Activated T-helper 9 cell treated with anti-CD3 and anti-CD28 coated beads, Interleukin-2, amount 50 U/mL, for 16 hours (primary cell): ENCODE results near the gene MEA1.

Experiments used
- DNase-seq: peaks from one replicate; pipeline ENCODE4 v3.0.0-alpha.2; 2020; ENCODE audit warnings: low read depth

MEA1 gene

GRCh38 chr6:42970871-42971612 lies 42.7 kb downstream of the MEA1 start:
- DNase-seq: no peak

GRCh38 chr6:42969934-42970333 lies 43.8 kb downstream of the MEA1 start:
- DNase-seq: no peak

GRCh38 chr6:42969431-42969830 lies 44.3 kb downstream of the MEA1 start:
- no peak for DNase-seq

GRCh38 chr6:42968783-42969182 lies 45.0 kb downstream of the MEA1 start:
- DNase-seq: no peak

- no peak for DNase-seq
Observed at GRCh38 chr6:42968126-42968701, 45.5 kb downstream of the MEA1 start.

GRCh38 chr6:42967228-42967627 lies 46.5 kb downstream of the MEA1 start:
- no peak for DNase-seq

GRCh38 chr6:42966571-42966970 lies 47.2 kb downstream of the MEA1 start:
- DNase-seq: no peak

GRCh38 chr6:42963855-42964605 lies 49.7 kb downstream of the MEA1 start:
- no peak for DNase-seq

GRCh38 chr6:42963179-42963854 lies 50.4 kb downstream of the MEA1 start:
- no peak for DNase-seq

- DNase-seq: no peak
Observed at GRCh38 chr6:42962502-42963178, 51.1 kb downstream of the MEA1 start.

- DNase-seq: no peak
Observed at GRCh38 chr6:42962096-42962495, 51.6 kb downstream of the MEA1 start.
